Chondrocyte (in vitro differentiated cells): ENCODE results near the gene CCNF. TPM values are rescaled to one million over a fixed set of nuclear protein-coding genes. Genes with fewer than 3 reads are reported as not detected.

ENCODE experiments used
- DNase-seq: peaks from one replicate; pipeline ENCODE4 v3.0.0; 2021; ENCODE audit warnings: mixed read lengths, low spot score
- H3K27ac Mint-ChIP-seq: one replicate; pipeline ENCODE4 v1.8.0; 2021; ENCODE audit warnings: mild to moderate bottlenecking, moderate library complexity, mixed read lengths; ENCODE audit not compliant: unreplicated experiment
- H3K27me3 Mint-ChIP-seq: 2 replicates; pipeline ENCODE4 v1.8.0; 2021; ENCODE audit warnings: low read depth, mixed read lengths
- H3K36me3 Mint-ChIP-seq: 2 replicates; pipeline ENCODE4 v1.8.0; 2021; ENCODE audit warnings: low read depth, mixed read lengths
- H3K4me1 Mint-ChIP-seq: 2 replicates; pipeline ENCODE4 v1.8.0; 2021; ENCODE audit warnings: low read depth, mild to moderate bottlenecking, mixed read lengths
- H3K4me3 Mint-ChIP-seq: one replicate; pipeline ENCODE4 v1.8.0; 2021; ENCODE audit warnings: mild to moderate bottlenecking, moderate library complexity, mixed read lengths; ENCODE audit not compliant: unreplicated experiment
- H3K9me3 Mint-ChIP-seq: 2 replicates; pipeline ENCODE4 v1.8.0; 2021; ENCODE audit warnings: low read depth, mixed read lengths
- total RNA-seq: library from RNA; stranded (reverse); gene quantifications from 3 replicates; pipeline ENCODE4 v1.2.1, GENCODE V29; 2021
- TF ChIP-seq, protein P1 (sequence below): fragments of 200-600 bp; sonication (generic); IDR thresholded peaks from 2 replicates; pipeline ENCODE4 v1.5.0; 2021; ENCODE audit warnings: antibody characterized with exemption, mild to moderate bottlenecking, moderate library complexity

Gene CCNF
- total RNA-seq, 1 donor from 2014 or later, result 7.6 TPM

DNA sequence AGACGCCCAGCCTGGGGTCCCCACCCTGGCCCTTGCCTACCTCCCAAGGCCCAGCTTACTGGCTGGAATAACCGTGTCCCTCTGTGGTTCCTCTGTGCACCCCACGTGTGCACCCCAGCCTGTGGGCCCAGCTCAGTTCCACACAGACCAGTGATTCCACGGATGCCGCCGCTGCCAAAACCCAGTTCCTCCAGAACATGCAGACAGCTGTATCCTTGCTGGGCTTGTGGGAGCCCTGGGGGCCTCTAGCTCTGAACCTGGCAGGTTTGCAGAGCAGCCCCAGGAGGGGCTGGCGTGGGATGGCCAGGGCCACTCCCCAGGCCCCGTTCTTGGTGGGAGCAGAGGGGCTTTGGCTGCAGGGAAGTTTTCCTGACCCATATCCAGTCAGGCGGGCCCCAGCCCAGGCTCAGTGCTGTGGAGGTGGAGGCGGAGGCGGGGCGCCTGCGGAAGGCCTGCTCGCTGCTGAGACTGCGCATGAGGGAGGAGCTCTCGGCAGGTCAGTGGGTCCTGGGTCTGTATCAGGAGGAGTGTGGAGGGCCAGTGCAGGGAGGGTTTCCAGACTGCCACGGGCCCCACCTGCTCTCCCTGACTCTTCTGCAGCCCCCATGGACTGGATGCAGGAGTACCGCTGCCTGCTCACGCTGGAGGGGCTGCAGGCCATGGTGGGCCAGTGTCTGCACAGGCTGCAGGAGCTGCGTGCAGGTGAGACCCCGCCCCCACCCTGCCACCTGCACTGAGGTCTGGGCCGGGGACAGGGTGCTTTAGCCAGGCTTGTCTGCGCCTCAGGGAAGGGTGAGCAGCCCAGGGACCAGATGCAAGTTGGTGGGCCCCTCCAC, 33.0 kb downstream of the CCNF start:
- Mint-ChIP-seq H3K27ac (no peak overlapping the region), H3K4me3 (no peak overlapping the region), H3K9me3 (no peaks in the 10 kb centered on the region), H3K27me3 (no peaks in the 10 kb centered on the region), H3K36me3 (no peaks in the 10 kb centered on the region), H3K4me1 (peaks cover 14% of the 10 kb centered on the region)
- TF ChIP-seq, protein P1, sequence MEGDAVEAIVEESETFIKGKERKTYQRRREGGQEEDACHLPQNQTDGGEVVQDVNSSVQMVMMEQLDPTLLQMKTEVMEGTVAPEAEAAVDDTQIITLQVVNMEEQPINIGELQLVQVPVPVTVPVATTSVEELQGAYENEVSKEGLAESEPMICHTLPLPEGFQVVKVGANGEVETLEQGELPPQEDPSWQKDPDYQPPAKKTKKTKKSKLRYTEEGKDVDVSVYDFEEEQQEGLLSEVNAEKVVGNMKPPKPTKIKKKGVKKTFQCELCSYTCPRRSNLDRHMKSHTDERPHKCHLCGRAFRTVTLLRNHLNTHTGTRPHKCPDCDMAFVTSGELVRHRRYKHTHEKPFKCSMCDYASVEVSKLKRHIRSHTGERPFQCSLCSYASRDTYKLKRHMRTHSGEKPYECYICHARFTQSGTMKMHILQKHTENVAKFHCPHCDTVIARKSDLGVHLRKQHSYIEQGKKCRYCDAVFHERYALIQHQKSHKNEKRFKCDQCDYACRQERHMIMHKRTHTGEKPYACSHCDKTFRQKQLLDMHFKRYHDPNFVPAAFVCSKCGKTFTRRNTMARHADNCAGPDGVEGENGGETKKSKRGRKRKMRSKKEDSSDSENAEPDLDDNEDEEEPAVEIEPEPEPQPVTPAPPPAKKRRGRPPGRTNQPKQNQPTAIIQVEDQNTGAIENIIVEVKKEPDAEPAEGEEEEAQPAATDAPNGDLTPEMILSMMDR, result no peak
- peak; percentile 89 for DNase-seq

DNA sequence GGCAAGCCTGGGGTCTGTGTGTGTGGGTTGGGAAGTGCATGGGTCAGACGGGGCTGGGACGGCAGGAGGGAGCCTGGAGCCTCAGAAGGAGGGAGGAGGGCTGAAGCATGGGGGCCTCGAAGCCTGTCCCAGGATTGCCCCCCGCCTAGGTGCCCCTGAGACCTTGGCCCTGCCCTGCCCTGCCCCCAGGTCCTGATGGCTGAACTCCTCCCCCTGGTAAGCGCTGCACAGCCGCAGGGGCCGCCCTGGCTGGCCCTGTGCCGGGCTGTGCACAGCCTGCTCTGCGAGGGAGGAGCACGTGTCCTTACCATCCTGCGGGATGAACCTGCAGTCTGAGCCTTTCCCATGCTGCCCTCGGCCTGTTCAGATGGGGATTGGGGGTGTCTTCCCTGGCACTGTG, 35.1 kb downstream of the CCNF start:
- Mint-ChIP-seq H3K27me3 (no peaks in the 10 kb centered on the region), H3K9me3 (no peaks in the 10 kb centered on the region), H3K4me3 (no peak overlapping the region), H3K36me3 (no peaks in the 10 kb centered on the region), H3K27ac (no peak overlapping the region), H3K4me1 (peaks cover 23% of the 10 kb centered on the region)
- no peak for DNase-seq
- TF ChIP-seq, protein P1, result no peak

DNA sequence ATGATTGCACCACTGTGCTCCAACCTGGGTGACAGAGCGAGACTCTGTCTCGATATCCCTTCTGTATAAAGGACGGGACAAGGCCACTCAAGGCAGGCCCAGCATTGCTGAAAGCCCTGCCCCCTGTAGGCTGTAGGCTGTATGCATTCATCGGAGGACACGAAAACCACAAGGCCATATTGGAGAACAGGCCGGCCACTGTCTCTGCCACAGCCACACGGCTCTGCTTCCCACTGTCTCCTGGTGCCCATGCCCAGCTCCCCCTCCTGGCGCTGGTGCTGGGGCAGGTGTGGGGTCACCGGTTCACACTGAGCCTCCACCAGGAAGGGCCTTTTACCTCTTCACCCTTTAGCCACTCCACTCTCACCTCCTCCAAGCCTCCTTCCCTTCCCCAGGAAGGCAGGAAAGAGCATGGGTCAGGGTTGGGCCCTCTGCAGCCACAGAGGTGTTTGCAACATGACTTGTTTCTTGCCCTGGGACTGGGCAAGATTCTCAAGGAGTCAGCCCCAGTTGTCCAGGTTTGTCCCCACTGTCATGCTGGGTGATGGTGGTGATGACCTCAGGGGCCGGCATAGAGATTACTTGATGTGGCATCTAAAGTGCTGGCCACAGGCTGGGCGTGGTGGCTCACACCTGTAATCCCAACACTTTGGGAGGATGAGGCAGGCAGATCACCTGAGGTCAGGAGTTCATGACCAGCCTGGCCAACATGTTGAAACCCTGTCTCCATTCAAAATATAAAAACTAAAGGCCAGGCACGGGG, 36.6 kb downstream of the CCNF start:
- TF ChIP-seq, protein P1, result peak; percentile 60
- peaks cover 22% of the 10 kb centered on the region for H3K4me1 Mint-ChIP-seq
- H3K9me3 Mint-ChIP-seq, result no peaks in the 10 kb centered on the region
- H3K36me3 Mint-ChIP-seq, result no peaks in the 10 kb centered on the region
- H3K4me3 Mint-ChIP-seq, result no peak overlapping the region
- H3K27ac Mint-ChIP-seq, result no peak overlapping the region
- DNase-seq, result no peak
- H3K27me3 Mint-ChIP-seq, result no peaks in the 10 kb centered on the region

DNA sequence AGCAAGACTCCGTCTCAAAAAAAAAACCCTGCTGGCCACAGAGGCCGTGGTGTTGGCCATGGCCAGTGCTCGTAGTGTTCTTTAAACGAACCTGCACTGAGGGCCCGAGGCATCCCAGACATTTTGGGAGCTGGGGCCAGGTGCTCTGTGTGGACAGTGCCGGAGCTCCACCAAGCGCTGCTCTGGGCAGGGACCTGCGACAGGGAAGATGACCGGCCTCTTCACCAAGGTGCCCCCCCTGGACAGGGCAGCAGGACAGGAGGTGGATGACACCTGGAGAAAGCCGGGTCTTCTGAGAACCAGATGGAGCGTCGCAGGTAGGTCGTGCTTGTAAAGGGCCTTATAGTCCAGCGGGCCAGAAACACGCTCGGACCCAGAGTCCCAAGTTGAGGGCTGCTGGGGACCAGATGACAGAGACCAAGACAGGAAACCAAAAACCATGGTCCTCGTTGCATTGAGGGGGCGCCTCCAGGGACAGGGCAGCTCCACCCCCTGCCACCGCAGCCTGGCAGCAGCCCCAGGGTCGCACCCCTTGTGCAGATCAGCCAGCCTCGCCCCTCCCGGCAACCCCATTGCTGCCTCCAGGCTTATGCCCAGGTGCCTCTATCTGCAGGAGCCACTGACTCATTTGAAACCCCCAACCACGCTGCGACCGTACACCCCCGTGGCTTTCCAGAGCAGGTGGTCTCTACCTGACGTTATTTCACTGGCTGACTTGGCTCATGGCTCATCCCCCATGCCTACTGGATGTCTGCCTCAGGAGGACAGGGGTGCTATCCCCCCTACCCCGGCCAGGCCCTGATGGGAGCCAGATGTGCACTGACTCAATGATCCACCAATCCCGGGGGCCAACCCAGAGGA, 37.6 kb downstream of the CCNF start:
- no peak overlapping the region for H3K27ac Mint-ChIP-seq
- no peaks in the 10 kb centered on the region for H3K36me3 Mint-ChIP-seq
- H3K4me3 Mint-ChIP-seq, result no peak overlapping the region
- TF ChIP-seq, protein P1, result no peak
- no peaks in the 10 kb centered on the region for H3K9me3 Mint-ChIP-seq
- no peaks in the 10 kb centered on the region for H3K27me3 Mint-ChIP-seq
- peaks cover 22% of the 10 kb centered on the region for H3K4me1 Mint-ChIP-seq
- no peak for DNase-seq
